GM10266 (cell line): ENCODE data around the gene PCBD1.
"Not testable (repeated sequence)": the region's sequence is repeated elsewhere in the genome, so short reads cannot be mapped to it uniquely, and the experiment has no call there.

Experiments used
- DNase-seq: peaks from one replicate; pipeline ENCODE4 v3.0.0; 2012; ENCODE audit errors: extremely low spot score
- CTCF ChIP-seq: IDR thresholded peaks from 2 replicates; pipeline ENCODE4 v1.5.1; 2012; ENCODE audit warnings: mild to moderate bottlenecking, low read depth; ENCODE audit not compliant: control insufficient read depth, insufficient read depth; ENCODE audit errors: missing control alignments

The PCBD1 gene

DNA sequence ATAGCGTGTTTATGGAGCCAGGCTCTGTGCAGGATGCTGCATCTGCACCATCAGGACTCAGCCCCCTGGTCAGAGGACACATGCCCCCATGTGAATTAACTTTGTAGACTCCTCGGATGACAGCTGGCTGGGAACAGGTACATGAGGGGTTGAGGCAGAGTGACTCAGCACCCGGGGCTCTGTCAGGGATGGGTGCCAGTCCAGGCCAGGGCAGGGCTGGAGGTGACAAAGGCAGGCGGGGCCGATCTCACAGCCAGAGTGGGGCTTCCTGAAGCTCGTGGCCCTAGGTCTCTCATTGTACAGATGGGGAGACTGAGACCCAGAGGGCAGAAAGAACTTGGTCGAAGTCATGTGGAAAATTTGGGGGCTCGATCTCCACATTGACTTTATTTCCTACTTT is 35.3 kb upstream of the PCBD1 start:
- no peak for TF ChIP-seq CTCF
- no peak for DNase-seq

DNA sequence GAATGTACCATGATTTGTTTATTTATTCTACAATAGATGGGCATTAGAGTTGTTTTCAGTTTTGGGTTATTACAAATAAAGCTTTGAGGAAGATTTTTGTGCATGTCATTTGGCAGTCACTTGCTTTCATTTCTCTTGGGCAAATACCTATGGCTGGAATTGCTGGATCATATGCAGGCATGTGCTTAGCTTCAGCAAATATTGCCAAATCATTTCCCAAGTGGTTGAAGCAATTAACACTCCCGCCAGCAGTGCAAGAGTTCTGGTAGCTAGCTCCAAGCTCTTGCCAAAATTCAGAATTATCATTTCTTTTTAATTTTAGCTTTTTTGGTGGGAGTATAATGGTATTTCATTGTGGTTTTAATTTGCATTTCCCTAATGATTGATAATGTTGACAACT is 32.9 kb upstream of the PCBD1 start:
- DNase-seq = no peak
- TF ChIP-seq CTCF = no peak

DNA sequence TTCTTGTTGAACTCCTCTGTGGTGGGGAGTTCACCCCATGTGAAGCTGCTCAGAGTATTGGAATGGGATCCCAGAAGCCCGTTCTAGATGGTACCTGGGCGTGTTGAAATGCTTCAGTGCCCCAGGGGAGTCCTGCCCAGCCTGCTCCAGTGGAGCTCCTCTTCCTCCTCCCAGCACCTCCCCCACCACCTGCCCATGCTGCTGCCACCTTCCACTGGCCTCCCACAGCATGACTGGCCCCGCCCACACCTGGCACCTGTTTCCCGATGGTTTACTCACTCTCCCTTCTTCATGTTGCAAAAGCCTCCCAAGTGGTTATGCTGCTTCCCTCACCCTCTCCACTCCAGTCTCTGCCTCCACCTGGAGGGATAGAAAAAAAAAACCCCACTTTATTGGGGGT is 32.2 kb upstream of the PCBD1 start:
- TF ChIP-seq CTCF = no peak
- DNase-seq = no peak

DNA sequence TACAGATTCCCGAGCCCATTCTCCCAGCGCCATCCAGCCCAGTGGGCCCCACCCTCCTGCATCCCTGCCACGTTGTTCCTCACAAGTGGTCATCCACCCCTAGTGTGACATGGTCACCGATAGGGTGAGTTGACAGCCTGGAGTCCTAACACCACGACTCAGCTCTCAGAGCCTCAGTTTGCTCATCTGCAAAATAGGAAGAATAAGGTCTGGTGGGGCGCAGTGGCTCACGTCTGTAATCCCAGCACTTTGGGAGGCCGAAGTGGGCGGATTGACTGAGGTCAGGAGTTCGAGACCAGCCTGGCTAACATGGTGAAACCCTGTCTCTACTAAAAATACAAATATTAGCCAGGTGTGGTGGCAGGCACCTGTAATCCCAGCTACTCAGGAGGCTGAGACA is 31.5 kb upstream of the PCBD1 start:
- not testable (repeated sequence) for DNase-seq

- TF ChIP-seq CTCF = no peak
- DNase-seq = no peak
Observed at GRCh38 chr10:70918851-70919530, 30.6 kb upstream of the PCBD1 start.

GRCh38 chr10:70917635-70918034 is 29.3 kb upstream of the PCBD1 start:
- TF ChIP-seq CTCF = no peak
- DNase-seq = no peak

DNA sequence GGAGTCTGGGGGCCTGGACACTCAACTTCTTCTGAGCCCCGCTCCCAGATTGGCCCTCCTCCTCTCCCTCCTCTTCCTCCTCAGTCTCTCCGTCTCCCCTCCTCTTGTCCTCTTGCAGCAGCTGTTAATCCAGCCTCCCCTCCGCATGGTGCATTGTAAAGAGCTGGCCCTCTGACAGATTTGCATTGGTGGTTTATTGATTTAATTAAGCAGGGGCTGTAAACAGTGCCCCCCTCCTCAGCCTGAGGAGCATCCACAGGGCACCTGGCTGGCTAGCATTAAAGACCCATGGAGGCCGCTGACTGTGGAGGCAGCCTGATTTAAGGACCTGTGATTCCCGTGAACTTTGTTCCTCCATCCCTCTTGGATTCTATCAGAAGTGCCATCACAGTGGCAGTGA is 28.9 kb upstream of the PCBD1 start:
- DNase-seq = no peak
- TF ChIP-seq CTCF = no peak

- no peak for TF ChIP-seq CTCF
- DNase-seq = no peak
Observed at GRCh38 chr10:70916241-70916640, 27.9 kb upstream of the PCBD1 start.
